Common myeloid progenitor, CD34-positive (primary cell): ENCODE results near the gene HCAR1.
A peak's percentile ranks its signal among the peaks of the same experiment; 100 is the strongest.
"Not testable (repeated sequence)": the region's sequence is repeated elsewhere in the genome, so short reads cannot be mapped to it uniquely, and the experiment has no call there.

Experiments used
- CTCF ChIA-PET: fragments of 350-600 bp; sonication (Branson Sonifier 250); formaldehyde crosslinking; loops from one replicate; lab custom pipeline; 2021; ENCODE audit warnings: antibody characterized with exemption; lab: Charles Lee
- POLR2A ChIA-PET: fragments of 350-600 bp; sonication (Branson Sonifier 250); formaldehyde crosslinking; loops from one replicate; lab custom pipeline; 2021; ENCODE audit warnings: antibody characterized with exemption; lab: Charles Lee
- DNase-seq, 3 donors: peaks; one replicate each; pipeline versions ENCODE4 v3.0.0 to v3.0.0-alpha.2; 2013
- H3K27ac ChIP-seq, 2 experiments: 1 replicate in 1 of 2; 2 replicates in 1 of 2; pipeline ENCODE4 v1.7.0; 2013; ENCODE audit warnings: inconsistent platforms in 2 of 2, low read length in 2 of 2, mild to moderate bottlenecking in 2 of 2, low read depth in 1 of 2, moderate library complexity in 1 of 2; ENCODE audit not compliant: severe bottlenecking in 2 of 2, insufficient read depth in 1 of 2, poor library complexity in 1 of 2
- H3K27me3 ChIP-seq, 5 experiments: replicated peaks in 2 of 5; 1 replicate in 3 of 5; 2 replicates in 2 of 5; pipeline versions ENCODE4 v1.6.1 to v1.7.0; 2013; ENCODE audit warnings: low read length in 4 of 5, mild to moderate bottlenecking in 2 of 5, moderate library complexity in 2 of 5, inconsistent platforms in 1 of 5; ENCODE audit not compliant: insufficient read depth in 5 of 5, control insufficient read depth in 4 of 5
- H3K36me3 ChIP-seq, 4 experiments: 1 replicate in 2 of 4; 2 replicates in 2 of 4; pipeline versions ENCODE4 v1.6.1 to v1.7.0; 2013; ENCODE audit warnings: low read length in 3 of 4, control low read depth in 1 of 4, mild to moderate bottlenecking in 1 of 4; ENCODE audit not compliant: control insufficient read depth in 4 of 4, insufficient read depth in 4 of 4
- H3K4me1 ChIP-seq, 4 experiments: 1 replicate in 3 of 4; 2 replicates in 1 of 4; pipeline versions ENCODE4 v1.6.1 to v1.7.1; 2013; ENCODE audit warnings: low read length in 3 of 4, mild to moderate bottlenecking in 3 of 4, control low read depth in 1 of 4, inconsistent platforms in 1 of 4, moderate library complexity in 1 of 4; ENCODE audit not compliant: control insufficient read depth in 4 of 4, insufficient read depth in 4 of 4; ENCODE audit errors: control extremely low read depth in 1 of 4
- H3K4me3 ChIP-seq, 7 experiments: 1 replicate in 4 of 7; 2 replicates in 3 of 7; pipeline versions ENCODE4 v1.5.1 to v1.7.0; 2013; ENCODE audit warnings: mild to moderate bottlenecking in 7 of 7, low read length in 6 of 7, moderate library complexity in 6 of 7, inconsistent platforms in 2 of 7, low read depth in 2 of 7, control low read depth in 1 of 7; ENCODE audit not compliant: insufficient read depth in 4 of 7, control insufficient read depth in 1 of 7; ENCODE audit errors: extremely low read depth in 1 of 7
- H3K9me3 ChIP-seq, 5 experiments: 1 replicate in 4 of 5; 2 replicates in 1 of 5; pipeline versions ENCODE4 v1.6.1 to v1.7.1; 2013; ENCODE audit warnings: low read length in 4 of 5, mild to moderate bottlenecking in 2 of 5, inconsistent platforms in 1 of 5, low read depth in 1 of 5, moderate library complexity in 1 of 5; ENCODE audit not compliant: control insufficient read depth in 4 of 5, insufficient read depth in 2 of 5; ENCODE audit errors: control extremely low read depth in 1 of 5
- WGBS: methylation state at CpG from one replicate; pipeline ENCODE4 v1.1.5; 2013; ENCODE audit not compliant: insufficient coverage; 5-methylcytosine and 5-hydroxymethylcytosine counted together

Gene HCAR1

DNA sequence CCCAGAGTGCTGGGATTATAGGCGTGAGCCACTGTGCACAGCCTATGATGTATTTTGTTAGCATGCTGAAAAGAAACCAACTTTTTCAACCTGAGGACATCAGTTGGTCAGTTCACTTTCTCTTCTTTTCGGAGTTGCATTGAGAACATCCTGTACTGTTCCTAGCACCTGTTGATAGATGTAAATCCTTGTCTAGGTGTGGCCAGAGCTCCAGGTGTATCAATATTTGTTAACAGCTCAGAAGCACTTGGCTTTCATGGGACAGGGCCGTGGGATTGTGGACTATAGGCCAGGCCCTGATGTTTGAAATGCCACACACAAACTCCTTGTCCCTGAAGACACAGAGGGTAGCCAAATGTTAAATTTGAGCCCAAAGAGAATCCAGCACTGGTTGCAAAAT is 42.4 kb downstream of the HCAR1 start:
- no peaks in the 10 kb centered on the region for H3K9me3 ChIP-seq
- H3K4me3 ChIP-seq: no peak overlapping the region
- 100% methylated on average over 2 of the region's 3 CpGs for WGBS
- no peaks in the 10 kb centered on the region for H3K36me3 ChIP-seq
- no peak for DNase-seq
- H3K27me3 ChIP-seq: no peaks in the 10 kb centered on the region
- ChIA-PET CTCF (no interaction called here), POLR2A (no interaction called here)
- H3K4me1 ChIP-seq: no peaks in the 10 kb centered on the region
- no peak overlapping the region for H3K27ac ChIP-seq

DNA sequence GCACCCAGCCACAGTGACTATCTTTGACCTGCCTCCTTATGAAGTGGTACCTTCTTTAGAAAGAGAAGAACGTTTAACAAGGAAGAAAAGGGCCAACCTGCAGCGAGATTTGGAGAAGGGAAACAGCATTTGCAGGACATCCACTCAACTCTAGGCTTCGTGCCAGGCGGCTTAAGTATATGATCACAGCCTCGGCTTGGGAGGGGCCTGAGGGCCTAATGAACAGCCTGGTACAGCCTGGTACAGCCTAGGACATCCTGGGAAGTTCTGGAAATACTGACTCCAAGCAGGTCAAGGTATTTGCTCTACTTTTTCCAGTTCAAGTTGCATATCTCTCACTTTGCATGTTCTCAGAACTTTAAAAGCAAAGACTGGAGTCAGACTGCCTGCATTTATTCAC is 43.6 kb downstream of the HCAR1 start:
- H3K27ac ChIP-seq: no peak overlapping the region
- H3K27me3 ChIP-seq: no peaks in the 10 kb centered on the region
- ChIA-PET POLR2A (no interaction called here), CTCF (no interaction called here)
- no peaks in the 10 kb centered on the region for H3K9me3 ChIP-seq
- WGBS: 74% methylated on average over 5 of the region's 5 CpGs
- H3K4me3 ChIP-seq: no peak overlapping the region
- H3K4me1 ChIP-seq: peaks cover 0 to under 1% (median 0%) of the 10 kb centered on the region in 4 experiments
- DNase-seq: no peak
- H3K36me3 ChIP-seq: no peaks in the 10 kb centered on the region

DNA sequence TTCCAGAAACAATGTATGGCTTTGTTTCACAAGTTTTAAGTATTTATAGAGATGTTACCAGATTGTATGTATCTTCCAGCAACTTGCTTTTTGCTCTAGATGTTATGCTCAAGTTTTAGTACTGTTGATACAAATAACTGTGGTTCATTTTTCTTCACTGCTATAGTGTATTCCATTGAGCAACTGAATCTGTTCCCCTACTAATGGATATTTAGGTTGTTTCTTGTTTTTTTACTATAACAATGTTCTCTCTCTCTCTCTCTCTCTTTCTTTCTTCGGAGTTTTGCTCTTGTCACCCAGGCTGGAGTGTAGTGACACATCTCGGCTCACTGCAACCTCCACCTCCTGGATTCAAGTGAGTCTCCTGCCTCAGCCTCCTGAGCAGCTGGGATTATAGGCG is 44.1 kb downstream of the HCAR1 start:
- no peak for DNase-seq
- CTCF ChIA-PET: no interaction called here
- WGBS: 100% methylated on average over 3 of the region's 3 CpGs

DNA sequence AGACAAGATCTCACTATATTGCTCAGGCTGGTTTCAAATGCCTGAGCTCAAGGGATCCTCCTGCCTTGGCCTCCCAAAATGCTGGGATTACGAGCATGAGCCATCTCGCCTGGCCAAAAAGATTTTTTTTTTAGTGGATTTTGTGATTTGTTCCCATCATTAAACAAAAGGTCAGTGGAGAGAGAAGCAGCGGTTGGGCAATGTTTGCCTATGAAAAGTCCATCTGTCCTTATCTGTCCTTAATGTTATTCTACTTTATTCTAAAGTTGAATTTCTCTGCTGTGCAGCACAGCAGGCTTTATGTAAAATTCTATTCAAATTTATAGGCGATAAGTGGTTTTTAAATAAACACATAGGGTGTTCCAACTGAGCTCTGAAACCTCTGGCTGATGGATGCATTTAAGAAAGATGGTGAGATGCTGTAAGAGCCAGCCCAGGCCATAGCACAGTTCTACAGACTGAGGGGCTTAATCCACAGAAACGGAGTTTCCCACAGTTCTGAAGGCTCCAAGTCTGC is 46.3 kb downstream of the HCAR1 start:
- no peak overlapping the region for H3K4me3 ChIP-seq
- ChIA-PET CTCF (interaction anchor here (0.9 kb wide), 1 partner anchor 46 kb away, joined by 4 read pairs; no protein-coding TSS in a partner anchor), POLR2A (no interaction called here)
- 98% methylated on average over 5 of the region's 5 CpGs for WGBS
- no peak for DNase-seq
- H3K36me3 ChIP-seq: no peaks in the 10 kb centered on the region
- H3K4me1 ChIP-seq: peaks cover 0 to 13% (median 4%) of the 10 kb centered on the region in 4 experiments
- H3K27me3 ChIP-seq: no peaks in the 10 kb centered on the region
- no peak overlapping the region for H3K27ac ChIP-seq
- no peaks in the 10 kb centered on the region for H3K9me3 ChIP-seq

More for the DNA sequence above, 44.1 kb downstream of the HCAR1 start:
- Histone ChIP-seq H3K4me3 (no peak overlapping the region), H3K9me3 (no peaks in the 10 kb centered on the region), H3K27me3 (no peaks in the 10 kb centered on the region), H3K4me1 (peaks cover 0 to 6% (median 1%) of the 10 kb centered on the region in 4 experiments), H3K36me3 (no peaks in the 10 kb centered on the region), H3K27ac (no peak overlapping the region)
- POLR2A ChIA-PET: no interaction called here

DNA sequence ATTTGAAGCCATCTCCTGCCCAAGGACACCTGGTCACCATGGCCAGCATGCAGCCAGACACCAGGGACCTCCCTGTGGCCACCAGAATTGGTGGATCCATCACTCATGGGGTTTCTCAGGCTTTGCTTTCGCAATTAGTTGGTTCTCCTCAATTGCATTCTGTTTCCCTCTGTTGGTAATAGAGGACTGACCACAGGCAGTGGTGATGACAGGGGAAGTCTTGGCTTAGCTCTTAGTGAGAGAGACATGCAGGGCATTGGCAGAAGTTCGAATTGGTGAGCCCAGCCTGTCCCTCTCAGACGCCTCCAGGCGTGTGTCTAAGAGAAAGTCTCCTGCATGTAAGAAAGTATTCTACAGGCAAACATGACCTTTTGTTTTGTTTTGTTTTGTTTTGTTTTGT is 48.8 kb downstream of the HCAR1 start:
- ChIA-PET CTCF (interaction anchor here (0.6 kb wide), 1 partner anchor 25 kb away, joined by 3 read pairs; no protein-coding TSS in a partner anchor), POLR2A (interaction anchor here (0.7 kb wide), 1 partner anchor 1564 kb away, joined by 5 read pairs; no protein-coding TSS in a partner anchor)
- Histone ChIP-seq H3K36me3 (no peaks in the 10 kb centered on the region), H3K27me3 (no peaks in the 10 kb centered on the region), H3K9me3 (no peaks in the 10 kb centered on the region), H3K4me1 (peaks cover 0 to 16% (median 4%) of the 10 kb centered on the region in 4 experiments), H3K4me3 (no peak overlapping the region), H3K27ac (no peak overlapping the region)
- WGBS: 93% methylated on average over 2 of the region's 4 CpGs
- DNase-seq: peak in 2 of 3 donors; percentile 44 to 48

DNA sequence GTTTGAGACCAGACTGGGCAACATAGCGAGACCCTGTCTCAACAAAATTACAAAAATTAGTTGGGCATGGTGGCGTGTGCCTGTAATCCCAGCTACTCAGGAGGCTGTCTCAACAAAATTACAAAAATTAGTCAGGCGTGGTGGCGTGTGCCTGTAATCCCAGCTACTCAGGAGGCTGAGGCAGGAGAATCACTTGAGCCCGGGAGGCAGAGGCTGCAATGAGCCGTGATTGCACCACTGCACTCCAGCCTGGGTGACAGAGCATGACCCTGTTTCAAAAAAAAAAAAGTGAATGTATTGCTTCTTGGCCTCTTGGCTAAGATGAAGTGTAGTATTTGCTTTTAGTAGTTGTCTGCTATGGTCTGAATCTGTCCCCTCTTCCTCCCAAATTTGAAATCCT is 49.7 kb downstream of the HCAR1 start:
- H3K4me3 ChIP-seq, H3K9me3 ChIP-seq, POLR2A ChIA-PET, H3K36me3 ChIP-seq, H3K27me3 ChIP-seq, H3K27ac ChIP-seq, DNase-seq: not testable (repeated sequence)
- CTCF ChIA-PET: interaction anchor here (0.6 to 0.8 kb wide), 2 partner anchors 15 to 26 kb away, joined by 3 read pairs; no protein-coding TSS in a partner anchor
- 96% methylated on average over 6 of the region's 6 CpGs for WGBS
- peaks cover 0 to 16% (median 4%) of the 10 kb centered on the region in 4 experiments for H3K4me1 ChIP-seq

DNA sequence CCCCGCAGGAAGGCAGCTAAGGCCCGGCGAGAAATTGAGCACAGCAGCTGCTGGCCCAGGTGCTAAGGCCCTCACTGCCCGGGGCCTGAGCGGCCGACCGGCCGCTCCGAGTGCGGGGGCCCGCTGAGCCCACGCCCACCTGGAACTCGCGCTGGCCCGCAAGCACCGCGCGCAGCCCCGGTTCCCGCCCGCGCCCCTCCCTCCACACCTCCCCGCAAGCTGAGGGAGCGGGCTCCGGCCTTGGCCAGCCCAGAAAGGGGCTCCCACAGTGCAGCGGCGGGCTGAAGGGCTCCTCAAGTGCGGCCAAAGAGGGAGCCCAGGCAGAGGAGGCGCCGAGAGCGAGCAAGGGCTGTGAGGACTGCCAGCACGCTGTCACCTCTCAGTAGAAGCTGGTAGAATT is 53.9 kb downstream of the HCAR1 start:
- H3K4me1 ChIP-seq: peaks cover 0 to 13% (median 3%) of the 10 kb centered on the region in 4 experiments
- H3K36me3 ChIP-seq, H3K4me3 ChIP-seq, CTCF ChIA-PET, H3K27ac ChIP-seq, H3K27me3 ChIP-seq, H3K9me3 ChIP-seq, POLR2A ChIA-PET, DNase-seq: not testable (repeated sequence)
- 98% methylated on average over 21 of the region's 32 CpGs for WGBS
